HUDEP-2 (cell line): ENCODE data around the gene SF3B5.
"Not testable (repeated sequence)": the region's sequence is repeated elsewhere in the genome, so short reads cannot be mapped to it uniquely, and the experiment has no call there.

ENCODE experiments used
- DNase-seq, 76 experiments: peaks; one replicate each; lab custom pipeline; 2025; ENCODE audit not compliant: unreplicated experiment in 76 of 76; lab: John Stamatoyannopoulos, UW

SF3B5 gene

DNA sequence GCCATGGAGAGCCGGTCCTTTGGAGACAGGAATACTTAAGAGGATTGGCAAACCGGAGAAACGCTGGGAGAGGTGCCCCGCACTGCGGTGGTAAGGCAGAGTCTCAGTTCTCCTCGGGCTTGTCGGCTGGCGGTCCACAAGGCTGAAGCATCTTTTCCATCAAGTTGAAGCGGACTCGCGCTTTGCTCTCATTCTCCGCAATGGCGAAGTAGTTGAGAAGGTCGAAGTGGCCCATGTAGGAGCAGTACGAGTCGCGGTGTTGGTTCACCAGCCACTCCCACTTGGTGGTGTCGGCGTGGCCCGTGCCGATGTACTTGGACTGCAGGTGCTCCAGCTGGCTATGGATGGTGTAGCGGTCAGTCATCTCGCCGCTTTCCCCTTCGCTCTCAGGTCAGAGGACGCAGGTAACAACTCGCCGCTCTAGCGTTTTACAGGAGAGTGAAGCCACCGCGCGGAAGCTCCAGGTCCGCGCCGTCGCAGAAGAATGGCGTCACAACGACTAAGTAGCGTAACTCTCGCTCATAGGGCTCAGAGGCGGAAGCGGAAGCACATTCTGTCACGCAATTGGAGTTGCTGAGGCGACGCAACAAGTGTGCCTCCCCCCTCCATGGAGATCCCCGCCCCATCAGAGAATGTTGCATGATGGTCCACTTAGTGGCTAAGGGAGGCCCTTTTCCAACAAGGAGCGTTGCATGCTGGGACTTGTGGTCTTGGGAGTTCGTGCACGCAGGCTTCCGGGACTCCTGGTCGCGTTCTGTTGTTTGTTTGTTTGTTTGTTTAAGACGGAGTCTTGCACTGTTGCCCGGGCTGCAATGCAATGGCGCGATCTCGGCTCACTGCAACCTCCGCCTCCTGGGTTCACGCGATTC, at the start of gene SF3B5:
Gene SF3B5 (minus strand): TSS at position 440 of the 869 bp plus-strand sequence. CDS start 76 bp downstream, at position 364.
- DNase-seq: peak in 75 of 76 experiments; percentile 92 to 100 (median 99)

DNA sequence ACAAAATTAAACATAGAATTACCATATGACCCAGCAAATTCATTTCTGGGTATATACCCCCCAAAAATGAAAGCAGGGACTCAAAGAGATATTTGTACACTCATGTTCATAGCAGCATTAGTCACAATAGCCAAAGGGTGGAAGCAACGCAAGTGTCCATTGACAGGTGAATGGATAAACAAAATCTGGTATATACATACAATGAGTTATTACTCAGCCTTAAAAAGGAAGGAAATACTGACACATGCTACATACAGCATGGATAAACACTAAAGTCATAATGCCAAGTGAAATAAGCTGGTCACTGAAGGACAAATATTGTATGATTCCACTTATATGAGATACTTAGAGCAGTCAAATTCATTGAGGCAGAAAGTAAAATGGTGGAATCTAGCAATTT, 49.6 kb upstream of the SF3B5 start:
- no peak for DNase-seq

DNA sequence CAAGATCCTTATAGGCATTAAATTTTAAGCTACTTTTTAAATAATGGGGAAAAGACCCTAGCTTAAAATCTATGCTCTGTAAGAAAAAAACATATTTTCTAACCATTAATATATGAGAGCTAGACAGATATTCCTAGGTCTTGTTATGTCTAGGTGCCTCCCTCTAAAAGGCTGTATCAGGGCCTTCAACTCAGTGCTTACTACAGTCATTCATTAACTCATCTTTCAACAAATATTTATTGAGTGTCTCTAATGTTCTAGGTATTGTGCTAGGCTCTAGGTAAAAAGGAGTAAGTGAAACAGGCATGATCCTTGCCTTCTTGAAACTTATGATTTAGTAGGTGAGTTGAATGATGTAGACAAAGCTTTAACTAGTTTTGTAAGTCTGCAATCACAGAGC, 48.5 kb upstream of the SF3B5 start:
- no peak for DNase-seq

DNA sequence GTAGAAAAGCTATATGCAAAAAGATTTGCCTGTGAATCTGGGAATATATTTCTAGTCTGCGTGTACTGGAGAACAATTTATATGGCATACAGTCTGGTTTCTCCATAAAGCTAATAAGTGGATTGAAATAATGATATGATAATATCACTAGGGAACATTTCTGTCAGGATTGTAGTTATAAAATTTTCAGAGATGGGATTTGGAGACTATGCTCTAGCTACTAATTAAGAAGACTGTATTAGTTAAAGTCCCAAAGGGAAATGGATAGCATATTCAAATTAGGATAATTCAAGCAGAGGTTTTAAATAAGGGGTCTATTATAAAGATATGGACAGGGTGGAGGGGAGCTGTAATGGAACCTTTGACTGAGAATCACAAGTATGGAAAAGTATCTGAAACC, 47.7 kb upstream of the SF3B5 start:
- no peak for DNase-seq

DNA sequence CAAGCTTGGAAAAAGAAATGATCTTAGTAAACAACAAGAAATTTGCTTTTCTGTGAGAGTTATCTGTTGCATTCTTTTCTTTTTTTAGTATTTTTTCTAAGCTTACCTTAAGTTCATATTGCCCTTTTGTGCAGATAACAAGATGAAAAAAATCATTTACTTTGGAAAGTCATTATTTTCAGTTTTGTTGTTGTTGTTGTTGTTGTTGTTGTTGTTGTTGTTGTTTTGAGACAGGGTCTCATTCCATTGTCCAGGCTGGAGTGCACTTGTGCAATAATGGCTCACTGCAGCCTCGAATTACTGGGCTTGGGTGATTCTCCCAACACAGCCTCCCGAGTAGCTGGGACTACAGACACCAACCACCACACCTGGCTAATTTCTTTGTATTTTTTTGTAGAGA, 46.1 kb upstream of the SF3B5 start:
- DNase-seq: no peak

DNA sequence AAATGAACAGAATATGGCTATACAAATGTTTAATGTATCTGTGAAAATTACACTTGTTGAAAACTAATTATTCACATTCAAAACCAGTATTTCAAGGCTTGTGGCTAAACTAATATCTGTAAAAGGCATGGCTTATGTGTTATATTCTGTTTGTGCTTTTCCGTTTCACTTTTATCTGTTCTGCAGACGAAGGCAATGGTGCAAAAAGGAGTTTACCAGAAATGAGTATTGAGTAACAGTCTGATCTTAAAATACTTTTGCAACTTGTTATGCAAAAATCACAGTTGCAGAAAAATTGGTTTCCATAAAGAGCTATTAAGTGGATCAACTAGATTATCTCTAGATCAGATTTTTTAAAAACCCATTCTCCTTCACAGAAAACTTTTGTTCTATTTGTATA, 45.5 kb upstream of the SF3B5 start:
- DNase-seq: no peak

DNA sequence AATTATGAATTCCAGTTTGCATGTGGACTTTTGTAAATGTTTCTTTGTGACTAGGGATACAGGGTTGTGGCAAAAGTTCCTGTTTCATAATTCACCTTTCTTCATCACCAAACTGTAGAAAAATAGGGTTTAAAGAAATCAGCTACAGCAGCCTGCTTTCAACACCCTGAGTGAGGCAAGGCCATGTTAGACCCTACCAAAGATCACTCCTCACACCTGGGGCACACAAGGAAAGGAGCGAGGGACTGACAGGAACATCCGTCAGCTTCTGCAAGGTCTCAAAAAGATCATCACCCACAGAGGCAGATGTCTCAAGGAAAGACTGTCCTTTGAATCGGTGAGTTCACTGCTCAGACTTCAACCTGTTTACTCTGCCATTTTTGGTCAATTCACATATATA, 44.4 kb upstream of the SF3B5 start:
- DNase-seq: no peak

DNA sequence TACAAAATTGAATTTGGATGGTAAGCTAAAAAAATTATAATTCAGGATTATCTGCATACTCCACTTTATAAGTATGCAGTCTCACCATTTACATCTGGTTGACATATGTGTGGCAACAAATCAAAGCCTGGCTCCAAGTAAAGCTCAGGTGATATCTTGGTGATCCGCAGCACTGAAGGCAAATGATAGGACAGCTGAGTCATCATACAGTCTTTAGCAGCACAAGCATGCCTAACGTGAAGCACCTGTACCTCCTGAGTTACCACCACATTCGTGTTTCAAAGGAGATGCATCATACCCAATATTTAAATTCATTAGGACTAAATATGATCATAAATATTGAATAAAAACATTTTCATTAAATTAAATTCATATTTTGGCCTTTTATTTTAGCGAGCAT, 43.2 kb upstream of the SF3B5 start:
- no peak for DNase-seq

DNA sequence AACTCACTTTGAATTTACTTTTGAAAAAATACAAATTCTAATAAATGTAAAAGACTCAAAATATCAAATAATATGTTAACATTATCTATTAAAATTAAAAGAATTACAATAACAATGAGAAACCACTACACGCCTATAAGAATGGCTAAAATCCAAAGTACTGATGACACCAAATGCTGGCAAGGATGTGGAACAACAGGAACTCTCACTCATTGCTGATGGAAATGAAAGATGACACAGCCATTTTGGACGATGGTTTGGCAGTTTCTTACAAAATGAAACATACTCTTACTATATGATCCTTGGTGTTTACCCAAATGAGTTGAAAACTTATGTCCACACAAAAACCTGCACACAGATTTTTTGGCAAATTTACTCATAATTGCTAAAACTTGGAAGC, 39.4 kb upstream of the SF3B5 start:
- no peak for DNase-seq

DNA sequence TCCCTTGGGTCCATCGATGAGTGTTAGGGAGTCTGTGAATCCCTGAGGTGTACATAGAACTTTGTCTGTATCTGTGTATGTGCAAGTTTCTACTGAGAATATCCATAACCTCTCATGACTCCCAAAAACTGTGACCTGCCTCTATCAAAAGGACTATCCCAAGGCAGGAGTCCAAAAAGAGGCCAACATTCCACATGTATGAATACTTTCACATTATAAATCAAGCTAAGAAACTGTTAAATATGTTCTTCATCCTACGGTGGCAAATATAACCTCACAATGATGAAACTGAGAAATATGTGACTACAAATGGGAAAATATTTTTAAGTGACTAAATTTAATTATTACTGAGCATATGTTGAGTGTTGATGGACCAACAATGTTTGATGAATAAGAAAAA, 38.8 kb upstream of the SF3B5 start:
- DNase-seq: no peak

DNA sequence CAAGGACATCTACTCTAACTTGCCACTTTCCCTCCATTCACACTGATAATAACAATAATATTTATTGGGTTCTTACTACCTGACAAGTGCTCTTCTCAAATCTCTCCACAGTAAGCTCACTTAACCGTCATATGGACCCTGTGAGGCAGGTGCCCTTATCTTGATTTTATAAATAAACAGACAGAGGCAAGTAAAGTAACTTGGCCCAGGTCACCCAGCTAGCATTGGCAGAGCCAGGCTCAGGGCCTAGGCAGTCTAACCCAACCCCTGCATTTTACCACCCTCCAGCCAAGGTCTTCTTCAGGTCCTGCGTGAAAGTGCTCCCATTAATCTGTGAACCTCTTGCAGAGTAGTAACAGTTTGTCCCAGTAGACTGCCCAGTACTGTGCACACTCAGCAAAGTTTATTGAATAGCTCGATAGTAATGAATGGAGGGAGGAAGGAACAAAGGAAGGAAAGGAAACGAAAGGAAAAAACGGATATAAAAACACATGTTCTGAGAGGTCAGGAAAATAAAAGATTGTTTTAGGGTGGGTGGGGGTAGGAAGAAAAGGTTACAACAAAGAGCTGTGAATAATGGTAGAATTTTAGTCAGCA, 38.0 kb upstream of the SF3B5 start:
- no peak for DNase-seq

DNA sequence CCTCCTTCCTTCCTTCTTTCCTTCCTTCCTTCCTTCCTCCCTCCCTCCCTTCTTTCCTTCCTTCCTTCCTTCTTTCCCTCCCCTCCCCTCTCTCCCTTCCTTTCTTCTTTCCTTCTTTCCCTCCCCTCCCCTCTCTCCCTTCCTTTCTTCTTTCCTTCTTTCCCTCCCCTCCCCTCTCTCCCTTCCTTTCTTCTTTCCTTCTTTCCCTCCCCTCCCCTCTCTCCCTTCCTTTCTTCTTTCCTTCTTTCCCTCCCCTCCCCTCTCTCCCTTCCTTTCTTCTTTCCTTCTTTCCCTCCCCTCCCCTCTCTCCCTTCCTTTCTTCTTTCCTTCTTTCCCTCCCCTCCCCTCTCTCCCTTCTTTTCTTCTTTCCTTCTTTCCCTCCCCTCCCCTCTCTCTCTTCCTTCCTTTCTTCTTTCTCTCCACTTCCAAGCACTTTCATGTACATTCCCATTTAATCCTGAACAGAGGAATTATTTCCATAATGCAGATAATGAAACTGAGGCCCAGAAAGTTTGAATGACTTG, 36.9 kb upstream of the SF3B5 start:
- not testable (repeated sequence) for DNase-seq

DNA sequence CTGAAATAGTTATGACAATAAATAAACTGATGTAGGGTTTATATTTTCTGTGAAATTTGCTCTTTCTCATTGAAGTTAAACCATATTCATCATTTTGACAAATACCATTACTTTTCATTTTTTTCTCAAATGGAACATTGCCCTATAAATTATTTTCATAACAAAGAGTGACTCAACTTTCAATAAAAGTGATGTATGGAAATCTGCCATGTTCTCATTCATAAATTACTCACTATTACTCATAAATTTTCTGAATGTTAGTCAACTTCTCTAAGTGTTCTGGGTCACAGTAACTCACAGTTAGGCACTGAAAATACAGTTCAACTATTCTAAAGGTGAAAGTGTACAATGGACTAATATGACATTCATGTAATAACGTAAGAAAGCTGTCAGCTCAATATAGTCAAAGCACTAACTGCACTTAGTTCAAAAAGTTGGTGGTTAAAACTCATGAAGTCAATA, 35.9 kb upstream of the SF3B5 start:
- no peak for DNase-seq

DNA sequence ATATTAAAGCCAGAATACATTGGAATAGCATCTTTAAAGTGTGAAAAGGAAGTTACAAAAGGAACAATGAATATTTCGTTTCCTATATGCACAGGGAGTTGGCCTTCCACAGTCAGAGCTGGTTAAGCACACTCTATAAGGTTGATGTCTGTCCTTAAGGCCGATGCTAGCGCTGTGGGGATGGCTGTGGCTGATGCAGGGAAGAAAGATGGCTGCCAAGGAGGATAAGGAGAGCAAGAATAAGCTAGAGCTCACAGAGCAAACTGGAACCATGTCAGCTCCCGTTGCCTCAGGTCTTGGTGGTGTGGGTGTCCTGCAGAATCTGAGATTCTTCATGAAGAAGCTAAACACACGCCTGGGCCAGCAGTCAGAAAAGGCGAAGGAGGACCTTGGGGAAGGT, 34.1 kb upstream of the SF3B5 start:
- DNase-seq: no peak

DNA sequence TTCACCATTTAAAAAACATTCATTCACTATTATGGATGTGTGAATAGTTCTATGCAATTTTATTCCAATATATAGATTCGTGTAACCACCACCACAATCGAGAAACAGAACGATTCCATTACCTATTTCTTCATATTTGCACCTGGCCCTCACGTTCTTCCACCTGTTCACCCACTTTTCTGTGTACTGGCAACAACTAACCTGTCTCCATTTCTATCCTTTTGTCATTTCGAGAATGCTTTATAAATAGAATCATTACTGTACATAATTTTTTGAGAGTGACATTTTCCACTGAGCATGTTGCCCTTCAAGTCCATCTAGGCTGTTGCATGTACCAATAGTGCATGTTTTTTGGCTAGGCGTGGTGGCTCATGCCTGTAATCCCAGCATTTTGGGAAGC, 31.7 kb upstream of the SF3B5 start:
- no peak for DNase-seq

DNA sequence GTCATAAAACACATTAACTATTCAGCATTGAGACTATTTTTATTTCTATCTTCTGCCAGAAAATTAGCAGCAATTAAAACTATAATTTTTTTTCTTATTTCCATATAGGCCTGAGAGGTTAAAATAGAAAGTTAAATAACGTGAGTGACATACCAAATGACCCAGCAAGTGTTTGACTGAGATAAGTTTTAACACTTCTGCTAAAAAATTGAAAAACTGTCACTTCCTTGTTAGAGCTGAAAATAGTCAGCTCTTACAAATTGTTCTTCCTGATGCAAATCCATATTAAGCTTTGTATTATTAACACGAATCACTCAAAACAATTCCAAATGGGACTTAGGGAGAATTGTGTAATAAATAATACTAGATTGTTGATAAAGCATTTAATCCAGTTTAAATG, 28.5 kb upstream of the SF3B5 start:
- no peak for DNase-seq

DNA sequence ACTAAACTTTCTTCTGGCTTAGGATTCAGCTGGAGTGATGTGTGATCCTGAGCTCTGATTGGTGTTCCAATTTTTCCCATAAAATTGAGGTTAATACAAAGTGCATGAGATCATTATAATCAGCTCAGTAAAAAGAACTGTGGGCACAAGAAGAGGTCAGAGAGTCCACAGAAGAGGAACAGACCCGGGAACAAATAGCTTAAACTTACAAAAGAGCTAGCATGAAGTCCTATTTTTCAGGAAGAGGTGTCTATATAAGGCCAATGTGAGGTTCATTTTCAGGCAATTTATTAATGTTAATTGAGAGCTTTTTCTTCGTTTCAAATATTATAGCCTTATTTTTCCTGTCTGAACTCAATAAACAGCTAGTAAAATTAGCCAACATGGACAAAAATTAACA, 28.0 kb upstream of the SF3B5 start:
- no peak for DNase-seq

DNA sequence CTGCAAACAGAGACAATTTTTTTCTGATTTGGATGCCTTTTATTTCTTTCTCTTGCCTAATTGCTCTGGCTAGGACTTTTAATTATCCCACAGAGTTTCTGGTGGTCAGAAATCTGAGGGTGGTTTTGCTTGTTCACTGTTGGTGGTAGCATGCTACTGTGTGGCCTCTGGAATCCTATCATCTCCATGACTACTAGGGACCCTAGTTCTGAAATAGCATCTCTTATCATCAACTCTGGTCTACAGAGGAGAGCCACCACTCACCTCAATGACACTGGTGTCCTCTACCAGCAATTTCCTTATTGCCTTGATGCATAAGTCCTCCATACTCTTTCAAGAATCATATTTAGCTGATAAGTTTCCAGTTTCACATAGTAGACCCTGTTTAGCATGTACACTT, 27.5 kb upstream of the SF3B5 start:
- DNase-seq: no peak

DNA sequence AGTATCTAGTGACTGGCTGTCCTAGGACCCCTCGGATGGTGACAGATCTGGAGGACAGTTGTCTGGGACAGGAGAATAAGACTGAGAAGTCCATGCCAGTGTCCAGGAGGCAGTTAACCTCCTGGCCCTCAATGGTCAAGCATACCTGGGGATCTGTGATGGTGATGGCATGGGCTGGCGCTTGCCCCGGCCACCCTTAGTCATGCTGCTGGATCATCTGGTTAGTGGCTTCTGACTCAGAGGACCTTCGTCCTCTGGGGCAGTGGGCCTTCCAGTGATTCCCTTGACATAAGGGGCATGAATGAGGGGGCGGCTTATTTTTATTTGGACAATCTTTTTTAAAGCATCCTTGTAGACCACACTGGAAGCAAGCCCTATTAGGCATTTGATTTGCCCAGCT, 24.0 kb upstream of the SF3B5 start:
- DNase-seq: no peak

DNA sequence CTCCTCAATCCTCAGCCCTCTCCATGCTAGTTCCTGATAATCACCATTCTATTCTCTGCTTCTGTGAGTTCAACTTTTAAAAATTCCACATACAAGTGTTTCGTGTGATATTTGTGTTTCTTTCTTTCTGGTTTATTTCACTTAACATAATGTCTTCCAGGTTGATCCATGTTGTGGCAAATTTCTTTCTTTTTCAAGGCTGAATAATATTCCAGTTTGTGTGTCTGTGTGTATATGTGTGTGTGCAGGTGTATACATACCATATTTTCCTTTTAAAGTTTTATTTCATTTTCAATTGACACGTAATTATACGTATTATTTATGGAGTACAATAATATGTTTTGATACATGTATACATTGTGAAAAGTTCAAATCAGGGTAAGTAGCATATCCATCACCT, 19.8 kb upstream of the SF3B5 start:
- no peak for DNase-seq

DNA sequence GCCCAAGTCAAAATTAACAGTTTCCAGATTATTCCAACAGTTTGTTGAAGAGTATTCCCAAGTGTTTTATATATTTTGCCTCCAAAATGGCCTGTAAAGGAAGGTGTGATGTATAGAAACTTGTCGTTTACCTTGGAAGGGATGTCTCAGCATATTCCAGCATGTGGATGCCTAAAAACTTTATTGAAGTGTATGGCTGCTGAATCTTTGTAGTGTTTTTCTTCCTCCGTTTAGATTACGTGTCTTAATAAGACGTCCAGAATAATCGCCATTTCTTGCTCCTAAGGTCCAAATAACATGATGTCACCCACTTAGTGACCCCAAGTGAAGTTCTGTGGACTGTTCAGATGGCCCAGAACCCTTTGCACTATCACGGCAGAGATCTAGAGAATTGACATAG, 18.0 kb upstream of the SF3B5 start:
- DNase-seq: no peak

DNA sequence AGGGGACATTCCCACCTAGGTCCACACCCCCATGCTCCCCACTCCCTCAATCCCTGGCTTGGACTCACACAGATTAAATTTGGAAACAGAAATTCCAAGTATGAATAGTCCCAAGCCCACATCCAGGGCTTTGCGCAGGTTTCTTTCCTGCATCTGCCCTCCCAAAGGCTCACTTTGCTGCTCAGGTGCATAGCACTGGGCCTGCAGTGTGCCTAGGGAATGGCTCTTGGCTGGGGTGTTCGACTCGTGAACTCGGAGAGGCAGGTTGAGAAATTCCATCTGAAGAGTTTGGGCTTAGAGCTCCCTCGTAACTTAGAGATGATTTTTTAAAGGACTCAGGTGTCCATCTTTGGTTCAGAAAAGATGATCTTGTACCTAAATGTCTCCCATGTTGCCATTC, 14.8 kb upstream of the SF3B5 start:
- DNase-seq: no peak
